ENCODE data around the gene FUT6.

DNA sequence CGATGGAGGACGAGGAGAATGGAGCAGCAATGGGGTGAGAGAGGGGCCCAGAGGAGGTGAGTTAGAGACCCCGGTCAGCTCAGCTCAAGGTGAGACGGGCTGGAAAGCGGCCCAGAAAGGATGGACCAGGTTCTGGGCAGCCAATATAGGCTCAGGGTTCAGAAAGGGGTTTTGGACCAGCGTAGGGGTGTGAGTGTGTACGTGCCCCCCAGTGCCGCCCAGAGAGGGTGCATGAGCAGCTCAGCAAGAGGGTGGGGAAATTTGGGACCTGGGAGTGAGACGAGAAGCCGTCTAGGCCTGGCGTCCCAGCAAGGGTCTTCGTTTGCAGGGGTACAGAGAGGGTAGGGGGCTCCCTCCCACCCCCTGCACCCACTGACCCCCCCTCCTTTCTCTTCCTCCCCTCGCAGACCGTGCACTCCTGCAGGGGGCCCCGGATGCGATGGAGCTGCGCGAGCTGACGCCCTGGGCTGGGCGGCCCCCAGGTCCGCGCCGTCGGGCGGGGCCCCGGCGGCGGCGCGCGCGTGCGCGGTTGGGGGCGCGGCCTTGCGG lies 12.1 kb downstream of the FUT6 start:
- TF ChIP-seq FOXM1 (IDR thresholded peaks at IDR 0.05; ENCODE audit: borderline replicate concordance) (no peak), SP1 (IDR thresholded peaks at IDR 0.05) (no peak), FOXA1 (IDR thresholded peaks at IDR 0.05) (no peak), ELF4 (IDR thresholded peaks at IDR 0.05) (no peak), ARNT (IDR thresholded peaks at IDR 0.05) (no peak), BHLHE40 (IDR thresholded peaks at IDR 0.05; ENCODE audit: borderline replicate concordance) (no peak)
